HL-60 (cell line): ENCODE data around the gene CELA2B.

Experiments used
- CTCF ChIP-seq: IDR thresholded peaks from one replicate; pipeline ENCODE4 v1.5.1; 2011; ENCODE audit warnings: low read length, control low read depth, inconsistent platforms; ENCODE audit not compliant: insufficient read depth
- POLR2AphosphoS5 ChIP-seq: IDR thresholded peaks from 2 replicates; pipeline ENCODE4 v1.6.1; 2012; ENCODE audit warnings: low read depth

- no peak for TF ChIP-seq CTCF
- peak; percentile 37; the same call in 1 of the 2 replicates for TF ChIP-seq POLR2AphosphoS5
Measured at GRCh38 chr1:15455522-15455921, 20.4 kb upstream of the CELA2B start.
